H54 (cell line): ENCODE measurements around the gene MID2.

Experiments
- DNase-seq: peaks from one replicate; pipeline ENCODE4 v3.0.0; 2011; ENCODE audit warnings: low spot score, mixed read lengths; ENCODE audit not compliant: insufficient read length
- FAIRE-seq: peaks from 3 replicates; lab custom pipeline; 2011; peaks lifted over from hg19 to GRCh38; lab: Jason Lieb, UNC
- POLR2A ChIP-seq: IDR thresholded peaks from 2 replicates; pipeline ENCODE4 v1.6.1; 2011; ENCODE audit warnings: low read depth, mild to moderate bottlenecking, low read length

The MID2 gene

DNA sequence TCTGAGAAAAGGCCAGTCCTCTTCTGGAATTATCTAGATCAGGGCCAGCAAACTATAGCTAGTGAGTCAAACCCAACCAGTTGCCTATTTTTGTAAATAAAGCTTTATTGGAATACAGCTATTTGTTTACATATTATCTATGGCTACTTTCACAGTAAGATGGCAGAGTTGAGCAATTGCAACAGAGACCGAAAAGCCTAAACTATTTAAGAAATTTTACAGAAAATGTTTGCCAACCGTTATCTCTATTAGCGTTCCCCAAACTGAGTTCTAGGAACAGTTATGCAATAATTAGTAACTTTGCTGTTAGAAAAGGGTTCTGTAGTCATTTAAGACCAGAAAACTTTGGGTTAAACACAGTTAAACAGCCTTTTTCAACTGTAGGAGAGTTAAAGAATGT, 146.0 kb downstream of the MID2 start:
- TF ChIP-seq POLR2A: no peak
- FAIRE-seq (no peak), DNase-seq (no peak)
